ENCODE results near the gene GATA1.

DNA sequence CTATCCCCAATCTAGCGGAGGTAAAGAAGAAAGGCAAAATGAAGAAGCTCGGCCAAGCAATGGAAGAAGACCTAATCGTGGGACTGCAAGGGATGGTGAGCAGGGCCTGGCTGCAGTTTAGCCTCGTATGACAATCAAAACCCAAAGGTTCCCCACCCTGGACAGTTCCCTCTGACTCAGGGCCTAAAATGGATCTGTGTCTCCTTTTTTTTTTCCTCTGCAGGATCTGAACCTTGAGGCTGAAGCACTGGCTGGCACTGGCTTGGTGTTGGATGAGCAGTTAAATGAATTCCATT lies 16.5 kb downstream of the GATA1 start:
- TF ChIP-seq, protein P1, sequence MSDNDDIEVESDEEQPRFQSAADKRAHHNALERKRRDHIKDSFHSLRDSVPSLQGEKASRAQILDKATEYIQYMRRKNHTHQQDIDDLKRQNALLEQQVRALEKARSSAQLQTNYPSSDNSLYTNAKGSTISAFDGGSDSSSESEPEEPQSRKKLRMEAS (IDR thresholded peaks at IDR 0.05; ENCODE audit: low read depth), result no peak
- TF ChIP-seq, protein P2, sequence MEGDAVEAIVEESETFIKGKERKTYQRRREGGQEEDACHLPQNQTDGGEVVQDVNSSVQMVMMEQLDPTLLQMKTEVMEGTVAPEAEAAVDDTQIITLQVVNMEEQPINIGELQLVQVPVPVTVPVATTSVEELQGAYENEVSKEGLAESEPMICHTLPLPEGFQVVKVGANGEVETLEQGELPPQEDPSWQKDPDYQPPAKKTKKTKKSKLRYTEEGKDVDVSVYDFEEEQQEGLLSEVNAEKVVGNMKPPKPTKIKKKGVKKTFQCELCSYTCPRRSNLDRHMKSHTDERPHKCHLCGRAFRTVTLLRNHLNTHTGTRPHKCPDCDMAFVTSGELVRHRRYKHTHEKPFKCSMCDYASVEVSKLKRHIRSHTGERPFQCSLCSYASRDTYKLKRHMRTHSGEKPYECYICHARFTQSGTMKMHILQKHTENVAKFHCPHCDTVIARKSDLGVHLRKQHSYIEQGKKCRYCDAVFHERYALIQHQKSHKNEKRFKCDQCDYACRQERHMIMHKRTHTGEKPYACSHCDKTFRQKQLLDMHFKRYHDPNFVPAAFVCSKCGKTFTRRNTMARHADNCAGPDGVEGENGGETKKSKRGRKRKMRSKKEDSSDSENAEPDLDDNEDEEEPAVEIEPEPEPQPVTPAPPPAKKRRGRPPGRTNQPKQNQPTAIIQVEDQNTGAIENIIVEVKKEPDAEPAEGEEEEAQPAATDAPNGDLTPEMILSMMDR (IDR thresholded peaks at IDR 0.05), result no peak
- TF ChIP-seq EP300 (IDR thresholded peaks at IDR 0.05; ENCODE audit: borderline replicate concordance in 1 of 2, low read depth in 1 of 2, low read length in 1 of 2), result no peak
- TF ChIP-seq, protein P3, sequence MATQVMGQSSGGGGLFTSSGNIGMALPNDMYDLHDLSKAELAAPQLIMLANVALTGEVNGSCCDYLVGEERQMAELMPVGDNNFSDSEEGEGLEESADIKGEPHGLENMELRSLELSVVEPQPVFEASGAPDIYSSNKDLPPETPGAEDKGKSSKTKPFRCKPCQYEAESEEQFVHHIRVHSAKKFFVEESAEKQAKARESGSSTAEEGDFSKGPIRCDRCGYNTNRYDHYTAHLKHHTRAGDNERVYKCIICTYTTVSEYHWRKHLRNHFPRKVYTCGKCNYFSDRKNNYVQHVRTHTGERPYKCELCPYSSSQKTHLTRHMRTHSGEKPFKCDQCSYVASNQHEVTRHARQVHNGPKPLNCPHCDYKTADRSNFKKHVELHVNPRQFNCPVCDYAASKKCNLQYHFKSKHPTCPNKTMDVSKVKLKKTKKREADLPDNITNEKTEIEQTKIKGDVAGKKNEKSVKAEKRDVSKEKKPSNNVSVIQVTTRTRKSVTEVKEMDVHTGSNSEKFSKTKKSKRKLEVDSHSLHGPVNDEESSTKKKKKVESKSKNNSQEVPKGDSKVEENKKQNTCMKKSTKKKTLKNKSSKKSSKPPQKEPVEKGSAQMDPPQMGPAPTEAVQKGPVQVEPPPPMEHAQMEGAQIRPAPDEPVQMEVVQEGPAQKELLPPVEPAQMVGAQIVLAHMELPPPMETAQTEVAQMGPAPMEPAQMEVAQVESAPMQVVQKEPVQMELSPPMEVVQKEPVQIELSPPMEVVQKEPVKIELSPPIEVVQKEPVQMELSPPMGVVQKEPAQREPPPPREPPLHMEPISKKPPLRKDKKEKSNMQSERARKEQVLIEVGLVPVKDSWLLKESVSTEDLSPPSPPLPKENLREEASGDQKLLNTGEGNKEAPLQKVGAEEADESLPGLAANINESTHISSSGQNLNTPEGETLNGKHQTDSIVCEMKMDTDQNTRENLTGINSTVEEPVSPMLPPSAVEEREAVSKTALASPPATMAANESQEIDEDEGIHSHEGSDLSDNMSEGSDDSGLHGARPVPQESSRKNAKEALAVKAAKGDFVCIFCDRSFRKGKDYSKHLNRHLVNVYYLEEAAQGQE (IDR thresholded peaks at IDR 0.05; ENCODE audit: low read depth, low read length), result no peak
- no peak for TF ChIP-seq TAF1 (IDR thresholded peaks at IDR 0.05; ENCODE audit: borderline replicate concordance, low read depth, low read length)
- TF ChIP-seq, protein P4, sequence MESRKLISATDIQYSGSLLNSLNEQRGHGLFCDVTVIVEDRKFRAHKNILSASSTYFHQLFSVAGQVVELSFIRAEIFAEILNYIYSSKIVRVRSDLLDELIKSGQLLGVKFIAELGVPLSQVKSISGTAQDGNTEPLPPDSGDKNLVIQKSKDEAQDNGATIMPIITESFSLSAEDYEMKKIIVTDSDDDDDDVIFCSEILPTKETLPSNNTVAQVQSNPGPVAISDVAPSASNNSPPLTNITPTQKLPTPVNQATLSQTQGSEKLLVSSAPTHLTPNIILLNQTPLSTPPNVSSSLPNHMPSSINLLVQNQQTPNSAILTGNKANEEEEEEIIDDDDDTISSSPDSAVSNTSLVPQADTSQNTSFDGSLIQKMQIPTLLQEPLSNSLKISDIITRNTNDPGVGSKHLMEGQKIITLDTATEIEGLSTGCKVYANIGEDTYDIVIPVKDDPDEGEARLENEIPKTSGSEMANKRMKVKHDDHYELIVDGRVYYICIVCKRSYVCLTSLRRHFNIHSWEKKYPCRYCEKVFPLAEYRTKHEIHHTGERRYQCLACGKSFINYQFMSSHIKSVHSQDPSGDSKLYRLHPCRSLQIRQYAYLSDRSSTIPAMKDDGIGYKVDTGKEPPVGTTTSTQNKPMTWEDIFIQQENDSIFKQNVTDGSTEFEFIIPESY (IDR thresholded peaks at IDR 0.05; ENCODE audit: borderline replicate concordance, low read depth), result no peak
- no peak for TF ChIP-seq NRF1 (IDR thresholded peaks at IDR 0.05; ENCODE audit: low read depth, low read length)
- TF ChIP-seq FOXM1 (IDR thresholded peaks at IDR 0.05; ENCODE audit: low read depth), result no peak
- no peak for TF ChIP-seq TCF12 (IDR thresholded peaks at IDR 0.05)
- no peak for TF ChIP-seq SIN3A (IDR thresholded peaks at IDR 0.05; ENCODE audit: borderline replicate concordance, low read depth, low read length)
